Neural progenitor cell (in vitro differentiated cells): ENCODE measurements around the gene PPFIA1. TPM values are rescaled to one million over a fixed set of nuclear protein-coding genes. Genes with fewer than 3 reads are reported as not detected.

Experiments
- DNase-seq: peaks from one replicate; pipeline ENCODE4 v3.0.0-alpha.2; 2016; ENCODE audit warnings: low spot score
- H2AFZ ChIP-seq: fragments of 200-600 bp; sonication (generic); replicated peaks from 2 replicates; pipeline ENCODE4 v1.6.1; 2016; ENCODE audit warnings: antibody characterized with exemption
- H3F3A ChIP-seq: fragments of 200-600 bp; sonication (generic); 2 replicates; pipeline ENCODE4 v1.6.1; 2016; ENCODE audit warnings: antibody characterized with exemption, low read depth
- H3K27ac ChIP-seq: fragments of 200-600 bp; sonication (generic); 2 replicates; pipeline ENCODE4 v1.5.1; 2016; ENCODE audit warnings: mild to moderate bottlenecking
- H3K27me3 ChIP-seq: fragments of 200-600 bp; sonication (generic); 2 replicates; pipeline ENCODE4 v1.6.1; 2016; ENCODE audit warnings: mild to moderate bottlenecking, moderate library complexity
- H3K36me3 ChIP-seq: fragments of 200-600 bp; sonication (generic); 2 replicates; pipeline ENCODE4 v1.5.1; 2016
- H3K4me1 ChIP-seq: fragments of 200-600 bp; sonication (generic); 2 replicates; pipeline ENCODE4 v1.6.1; 2016; ENCODE audit warnings: mixed run types
- H3K4me2 ChIP-seq: fragments of 200-600 bp; sonication (generic); 2 replicates; pipeline ENCODE4 v1.6.1; 2016
- H3K4me3 ChIP-seq: fragments of 200-600 bp; sonication (generic); 2 replicates; pipeline ENCODE4 v1.5.1; 2016
- H3K79me2 ChIP-seq: fragments of 200-600 bp; sonication (generic); 2 replicates; pipeline ENCODE4 v1.6.1; 2016; ENCODE audit warnings: low read depth
- H3K9ac ChIP-seq: fragments of 200-600 bp; sonication (generic); 2 replicates; pipeline ENCODE4 v1.6.1; 2016
- H3K9me3 ChIP-seq: fragments of 200-600 bp; sonication (generic); 2 replicates; pipeline ENCODE4 v1.5.1; 2016; ENCODE audit warnings: low read depth
- H4K20me1 ChIP-seq: fragments of 200-600 bp; sonication (generic); 2 replicates; pipeline ENCODE4 v1.6.1; 2016; ENCODE audit warnings: low read depth
- H3K27ac Mint-ChIP-seq: 3 replicates; pipeline ENCODE4 v1.8.0; 2021; ENCODE audit warnings: mixed read lengths
- H3K27me3 Mint-ChIP-seq: 2 replicates; pipeline ENCODE4 v1.8.0; 2022; ENCODE audit warnings: low read depth, mild to moderate bottlenecking, inconsistent platforms, moderate library complexity, mixed read lengths; ENCODE audit not compliant: insufficient read depth
- H3K36me3 Mint-ChIP-seq: 3 replicates; pipeline ENCODE4 v1.8.0; 2021; ENCODE audit warnings: mixed read lengths
- H3K4me1 Mint-ChIP-seq: 3 replicates; pipeline ENCODE4 v1.8.0; 2021; ENCODE audit warnings: mixed read lengths
- H3K4me3 Mint-ChIP-seq: 3 replicates; pipeline ENCODE4 v1.8.0; 2021; ENCODE audit warnings: mild to moderate bottlenecking, moderate library complexity, mixed read lengths
- H3K9me3 Mint-ChIP-seq: 3 replicates; pipeline ENCODE4 v1.8.0; 2020; ENCODE audit warnings: mixed read lengths
- EZH2 ChIP-seq: fragments of 200-600 bp; sonication (generic); IDR thresholded peaks from 2 replicates; pipeline ENCODE4 v1.6.1; 2017; ENCODE audit warnings: antibody characterized with exemption, mild to moderate bottlenecking, moderate library complexity
- EZH2phosphoT487 ChIP-seq: fragments of 200-600 bp; sonication (generic); IDR thresholded peaks from 2 replicates; pipeline ENCODE4 v1.6.1; 2017; ENCODE audit warnings: antibody characterized with exemption
- total RNA-seq: library from RNA; depleted of rRNA; stranded (reverse); fragments of >200 nt; gene quantifications from 2 replicates; pipeline ENCODE4 v1.2.3, GENCODE V29; 2015; ENCODE audit warnings: low replicate concordance
- TF ChIP-seq, protein P1 (sequence below): fragments of 200-600 bp; sonication (generic); IDR thresholded peaks from 2 replicates; pipeline ENCODE4 v1.5.1; 2017; ENCODE audit warnings: antibody characterized with exemption, mild to moderate bottlenecking

PPFIA1 gene
- total RNA-seq, 1 donor from 2014 or later = 42.6 TPM

GRCh38 chr11:70226183-70226582 lies 44.3 kb upstream of the PPFIA1 start:
- TF ChIP-seq EZH2 (no peak), EZH2phosphoT487 (no peak)
- TF ChIP-seq, protein P1, sequence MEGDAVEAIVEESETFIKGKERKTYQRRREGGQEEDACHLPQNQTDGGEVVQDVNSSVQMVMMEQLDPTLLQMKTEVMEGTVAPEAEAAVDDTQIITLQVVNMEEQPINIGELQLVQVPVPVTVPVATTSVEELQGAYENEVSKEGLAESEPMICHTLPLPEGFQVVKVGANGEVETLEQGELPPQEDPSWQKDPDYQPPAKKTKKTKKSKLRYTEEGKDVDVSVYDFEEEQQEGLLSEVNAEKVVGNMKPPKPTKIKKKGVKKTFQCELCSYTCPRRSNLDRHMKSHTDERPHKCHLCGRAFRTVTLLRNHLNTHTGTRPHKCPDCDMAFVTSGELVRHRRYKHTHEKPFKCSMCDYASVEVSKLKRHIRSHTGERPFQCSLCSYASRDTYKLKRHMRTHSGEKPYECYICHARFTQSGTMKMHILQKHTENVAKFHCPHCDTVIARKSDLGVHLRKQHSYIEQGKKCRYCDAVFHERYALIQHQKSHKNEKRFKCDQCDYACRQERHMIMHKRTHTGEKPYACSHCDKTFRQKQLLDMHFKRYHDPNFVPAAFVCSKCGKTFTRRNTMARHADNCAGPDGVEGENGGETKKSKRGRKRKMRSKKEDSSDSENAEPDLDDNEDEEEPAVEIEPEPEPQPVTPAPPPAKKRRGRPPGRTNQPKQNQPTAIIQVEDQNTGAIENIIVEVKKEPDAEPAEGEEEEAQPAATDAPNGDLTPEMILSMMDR = no peak

GRCh38 chr11:70226967-70227366 lies 43.5 kb upstream of the PPFIA1 start:
- H3K9me3 ChIP-seq = no peaks in the 10 kb centered on the region
- H3K4me1 ChIP-seq = no peaks in the 10 kb centered on the region
- no peak overlapping the region for H3K4me3 Mint-ChIP-seq
- H3K27me3 Mint-ChIP-seq = peaks cover 23% of the 10 kb centered on the region
- H3K4me2 ChIP-seq = no peak overlapping the region
- no peaks in the 10 kb centered on the region for H3K27me3 ChIP-seq
- peaks cover 19% of the 10 kb centered on the region for H3K4me1 Mint-ChIP-seq
- no peak overlapping the region for H2AFZ ChIP-seq
- no peak overlapping the region for H3K27ac ChIP-seq
- H3K9me3 Mint-ChIP-seq = no peaks in the 10 kb centered on the region
- H3F3A ChIP-seq = no peaks in the 10 kb centered on the region
- H4K20me1 ChIP-seq = no peaks in the 10 kb centered on the region
- TF ChIP-seq EZH2 (no peak), EZH2phosphoT487 (no peak)
- TF ChIP-seq, protein P1 = peak; percentile 50
- no peak overlapping the region for H3K4me3 ChIP-seq
- H3K9ac ChIP-seq = no peak overlapping the region
- no peak overlapping the region for H3K27ac Mint-ChIP-seq
- no peaks in the 10 kb centered on the region for H3K79me2 ChIP-seq
- peak; percentile 49 for DNase-seq
- no peaks in the 10 kb centered on the region for H3K36me3 Mint-ChIP-seq
- H3K36me3 ChIP-seq = no peaks in the 10 kb centered on the region

More at GRCh38 chr11:70226183-70226582, 44.3 kb upstream of the PPFIA1 start:
- Histone ChIP-seq H3F3A (no peaks in the 10 kb centered on the region), H2AFZ (no peak overlapping the region), H3K4me1 (no peaks in the 10 kb centered on the region), H3K4me3 (no peak overlapping the region), H4K20me1 (no peaks in the 10 kb centered on the region), H3K27ac (no peak overlapping the region), H3K9ac (no peak overlapping the region), H3K79me2 (no peaks in the 10 kb centered on the region), H3K4me2 (no peak overlapping the region), H3K9me3 (no peaks in the 10 kb centered on the region), H3K27me3 (no peaks in the 10 kb centered on the region), H3K36me3 (no peaks in the 10 kb centered on the region)
- H3K27ac Mint-ChIP-seq = no peak overlapping the region
- H3K27me3 Mint-ChIP-seq = peaks cover 25% of the 10 kb centered on the region
- H3K9me3 Mint-ChIP-seq = no peaks in the 10 kb centered on the region
- DNase-seq = no peak
- H3K4me1 Mint-ChIP-seq = peaks cover 13% of the 10 kb centered on the region
- no peak overlapping the region for H3K4me3 Mint-ChIP-seq
- H3K36me3 Mint-ChIP-seq = no peaks in the 10 kb centered on the region

- Histone ChIP-seq H3K4me3 (no peak overlapping the region), H3K79me2 (no peaks in the 10 kb centered on the region), H4K20me1 (no peaks in the 10 kb centered on the region), H2AFZ (no peak overlapping the region), H3K9ac (no peak overlapping the region), H3K9me3 (no peaks in the 10 kb centered on the region), H3F3A (no peaks in the 10 kb centered on the region), H3K36me3 (no peaks in the 10 kb centered on the region), H3K4me2 (no peak overlapping the region), H3K4me1 (no peaks in the 10 kb centered on the region), H3K27ac (no peak overlapping the region), H3K27me3 (no peaks in the 10 kb centered on the region)
- no peak for TF ChIP-seq EZH2
- TF ChIP-seq, protein P1 = no peak
- no peak for TF ChIP-seq EZH2phosphoT487
- Mint-ChIP-seq H3K4me3 (no peak overlapping the region), H3K27me3 (peaks cover 24% of the 10 kb centered on the region), H3K27ac (no peak overlapping the region), H3K4me1 (peaks cover 19% of the 10 kb centered on the region), H3K36me3 (no peaks in the 10 kb centered on the region), H3K9me3 (no peaks in the 10 kb centered on the region)
- DNase-seq = no peak
These were observed 40.8 kb upstream of the PPFIA1 start for GRCh38 chr11:70229737-70230136.
